ENCODE data around the gene CTNND2.
A peak's percentile ranks its signal among the peaks of the same experiment; 100 is the strongest.

Gene CTNND2

GRCh38 chr5:11785771-11786352, 118.4 kb downstream of the CTNND2 start:
- peak in 4 of 58 donors; percentile 2 to 18 (median 8) for DNase-seq

GRCh38 chr5:11780641-11781345, 123.5 kb downstream of the CTNND2 start:
- DNase-seq: no peak

- no peak for DNase-seq
These were observed 127.2 kb downstream of the CTNND2 start for GRCh38 chr5:11777096-11777495.

GRCh38 chr5:11770310-11770709, 133.9 kb downstream of the CTNND2 start:
- DNase-seq: no peak

GRCh38 chr5:11760934-11761603, 143.2 kb downstream of the CTNND2 start:
- no peak for DNase-seq

GRCh38 chr5:11758321-11758720, 145.9 kb downstream of the CTNND2 start:
- no peak for DNase-seq

- no peak for DNase-seq
These were observed 146.6 kb downstream of the CTNND2 start for GRCh38 chr5:11757661-11758060.

GRCh38 chr5:11737010-11737409, 167.2 kb downstream of the CTNND2 start:
- DNase-seq: no peak

GRCh38 chr5:11734369-11734768, 169.9 kb downstream of the CTNND2 start:
- DNase-seq: no peak

- no peak for DNase-seq
These were observed 170.4 kb downstream of the CTNND2 start for GRCh38 chr5:11733840-11734192.

GRCh38 chr5:11733185-11733839, 170.9 kb downstream of the CTNND2 start:
- no peak for DNase-seq

GRCh38 chr5:11724940-11725339, 179.3 kb downstream of the CTNND2 start:
- DNase-seq: no peak

GRCh38 chr5:11719888-11720481, 184.3 kb downstream of the CTNND2 start:
- peak in 48 of 58 donors; percentile 3 to 75 (median 39) for DNase-seq

GRCh38 chr5:11715461-11716196, 188.6 kb downstream of the CTNND2 start:
- peak in 1 of 58 donors; percentile 45 for DNase-seq

GRCh38 chr5:11711932-11712331, 192.3 kb downstream of the CTNND2 start:
- DNase-seq: no peak

GRCh38 chr5:11709021-11709420, 195.2 kb downstream of the CTNND2 start:
- DNase-seq: no peak

- DNase-seq: no peak
These were observed 199.3 kb downstream of the CTNND2 start for GRCh38 chr5:11704916-11705315.

- no peak for DNase-seq
These were observed 203.9 kb downstream of the CTNND2 start for GRCh38 chr5:11700391-11700790.

- no peak for DNase-seq
These were observed 211.6 kb downstream of the CTNND2 start for GRCh38 chr5:11692636-11693035.

- DNase-seq: no peak
These were observed 216.7 kb downstream of the CTNND2 start for GRCh38 chr5:11687498-11687897.

- no peak for DNase-seq
These were observed 219.6 kb downstream of the CTNND2 start for GRCh38 chr5:11684607-11685006.
